Measurements from ENCODE around the gene PHYHD1. TPM values are rescaled to one million over a fixed set of nuclear protein-coding genes. Genes with fewer than 3 reads are reported as not detected.

The PHYHD1 gene
- 5.0 and 5.9 TPM in 2 replicates for total RNA-seq

GRCh38 chr9:128920381-128921058 is at the start of gene PHYHD1:
PHYHD1 (plus strand) TSS chr9:128920982; CDS start chr9:128922324, 1,342 bp downstream.

GRCh38 chr9:128881884-128882676 is 38.7 kb upstream of the PHYHD1 start, which contains the start of the genes KYAT1 and LRRC8A:
KYAT1 (minus strand) TSS chr9:128881950; CDS start chr9:128845405, 36,545 bp downstream.
LRRC8A (plus strand) TSS chr9:128882133; CDS start chr9:128907165, 25,032 bp downstream.

GRCh38 chr9:128947527-128948301 is 26.9 kb downstream of the PHYHD1 start, which contains the start of the genes DOLK and NUP188:
DOLK (minus strand) TSS chr9:128947603; CDS start chr9:128947303, 300 bp downstream.
NUP188 (plus strand) TSS chr9:128947699; CDS start chr9:128947720, 21 bp downstream.

Other genes starting within 250 kb of the PHYHD1 start
- 352 and 608 TPM in 2 replicates for gene SET, start 231.8 kb upstream of the PHYHD1 start, total RNA-seq
- 0.28 and 1.7 TPM in 2 replicates for gene PKN3, start 218.5 kb upstream of the PHYHD1 start, total RNA-seq
- 22.6 and 39.9 TPM in 2 replicates for gene ZDHHC12, start 196.9 kb upstream of the PHYHD1 start, total RNA-seq
- gene ZER1, start 149.1 kb upstream of the PHYHD1 start, total RNA-seq: 14.8 and 21.1 TPM in 2 replicates
- gene TBC1D13, start 133.7 kb upstream of the PHYHD1 start, total RNA-seq: 9.3 and 12.5 TPM in 2 replicates
- 14.9 and 35.1 TPM in 2 replicates for gene ENDOG, start 102.5 kb upstream of the PHYHD1 start, total RNA-seq
- 10.4 and 26.3 TPM in 2 replicates for gene SPOUT1, start 91.2 kb upstream of the PHYHD1 start, total RNA-seq
- gene KYAT1, start 39.0 kb upstream of the PHYHD1 start, total RNA-seq: 5.4 and 8.4 TPM in 2 replicates
- gene LRRC8A, start 38.8 kb upstream of the PHYHD1 start, total RNA-seq: 30.2 and 63.1 TPM in 2 replicates
- gene DOLK, start 26.6 kb downstream of the PHYHD1 start, total RNA-seq: 24.0 and 35.3 TPM in 2 replicates
- gene NUP188, start 26.7 kb downstream of the PHYHD1 start, total RNA-seq: 24.5 and 46.2 TPM in 2 replicates
- 26.3 and 33.3 TPM in 2 replicates for gene SH3GLB2, start 107.3 kb downstream of the PHYHD1 start, total RNA-seq
- 23.6 and 27.3 TPM in 2 replicates for gene MIGA2, start 115.6 kb downstream of the PHYHD1 start, total RNA-seq
- 8.2 and 14.2 TPM in 2 replicates for gene DOLPP1, start 160.1 kb downstream of the PHYHD1 start, total RNA-seq
- gene CRAT, start 189.8 kb downstream of the PHYHD1 start, total RNA-seq: 34.7 and 35.2 TPM in 2 replicates
- 86.3 and 146 TPM in 2 replicates for gene PTPA, start 190.4 kb downstream of the PHYHD1 start, total RNA-seq

All from regular cardiac myocyte (primary cell).